ENCODE results near the gene ATCAY. TPM values are rescaled to one million over a fixed set of nuclear protein-coding genes. Genes with fewer than 3 reads are reported as not detected.

Gene ATCAY
- total and polyA plus RNA-seq, 4 experiments from 2014 or later: not detected

- Mint-ChIP-seq H3K27me3 (peaks cover 0 to 2% of the 10 kb centered on the region in 2 donors), H3K36me3 (no peaks in the 10 kb centered on the region), H3K9me3 (no peaks in the 10 kb centered on the region), H3K4me3 (no peak overlapping the region), H3K4me1 (peaks cover 0 to 7% (median 4%) of the 10 kb centered on the region in 4 donors), H3K27ac (peak overlapping the region in 3 of 7 donors; percentile 25 to 64 (median 29))
- Histone ChIP-seq H3K4me1 (ENCODE audit: insufficient read depth, low read length) (no peaks in the 10 kb centered on the region), H3K9me3 (ENCODE audit: control insufficient read depth in 1 of 2, low read length in 2 of 2) (no peaks in the 10 kb centered on the region), H3K27ac (ENCODE audit: low read depth, low read length) (no peak overlapping the region), H3K27me3 (ENCODE audit: insufficient read depth, low read length) (no peaks in the 10 kb centered on the region), H3K36me3 (ENCODE audit: insufficient read depth, low read length) (no peaks in the 10 kb centered on the region), H3K4me3 (ENCODE audit: low read length in 2 of 2) (no peak overlapping the region)
- ChIA-PET CTCF (ENCODE audit: partially characterized antibody) (no interaction called here), POLR2A (ENCODE audit: partially characterized antibody) (no interaction called here)
- intact Hi-C loops (cut with micrococcal nuclease): no loop called here
- peak in 1 of 5 donors; percentile 53 for DNase-seq
Observed at GRCh38 chr19:3836887-3837286, 43.6 kb upstream of the ATCAY start.

GRCh38 chr19:3837332-3837731, 43.2 kb upstream of the ATCAY start:
- Histone ChIP-seq H3K27ac (ENCODE audit: low read depth, low read length) (no peak overlapping the region), H3K4me1 (ENCODE audit: insufficient read depth, low read length) (no peaks in the 10 kb centered on the region), H3K27me3 (ENCODE audit: insufficient read depth, low read length) (no peaks in the 10 kb centered on the region), H3K36me3 (ENCODE audit: insufficient read depth, low read length) (no peaks in the 10 kb centered on the region), H3K4me3 (ENCODE audit: low read length in 2 of 2) (no peak overlapping the region), H3K9me3 (ENCODE audit: control insufficient read depth in 1 of 2, low read length in 2 of 2) (no peaks in the 10 kb centered on the region)
- no peak overlapping the region for H3K4me3 Mint-ChIP-seq
- no peaks in the 10 kb centered on the region for H3K9me3 Mint-ChIP-seq
- peaks cover 0 to 2% of the 10 kb centered on the region in 2 donors for H3K27me3 Mint-ChIP-seq
- ChIA-PET POLR2A (ENCODE audit: partially characterized antibody) (no interaction called here), CTCF (ENCODE audit: partially characterized antibody) (no interaction called here)
- DNase-seq: no peak
- intact Hi-C loops (cut with micrococcal nuclease): no loop called here
- no peaks in the 10 kb centered on the region for H3K36me3 Mint-ChIP-seq
- H3K4me1 Mint-ChIP-seq: peaks cover 0 to 7% (median 4%) of the 10 kb centered on the region in 4 donors
- peak overlapping the region in 1 of 7 donors; percentile 64 for H3K27ac Mint-ChIP-seq

GRCh38 chr19:3837922-3838321, 42.6 kb upstream of the ATCAY start:
- no peak overlapping the region for H3K4me3 Mint-ChIP-seq
- POLR2A ChIA-PET (ENCODE audit: partially characterized antibody): no interaction called here
- peaks cover 0 to 7% (median 4%) of the 10 kb centered on the region in 4 donors for H3K4me1 Mint-ChIP-seq
- Histone ChIP-seq H3K9me3 (ENCODE audit: control insufficient read depth in 1 of 2, low read length in 2 of 2) (no peaks in the 10 kb centered on the region), H3K27ac (ENCODE audit: low read depth, low read length) (no peak overlapping the region), H3K4me1 (ENCODE audit: insufficient read depth, low read length) (no peaks in the 10 kb centered on the region), H3K27me3 (ENCODE audit: insufficient read depth, low read length) (no peaks in the 10 kb centered on the region), H3K36me3 (ENCODE audit: insufficient read depth, low read length) (no peaks in the 10 kb centered on the region), H3K4me3 (ENCODE audit: low read length in 2 of 2) (no peak overlapping the region)
- H3K27me3 Mint-ChIP-seq: peaks cover 0 to 2% of the 10 kb centered on the region in 2 donors
- no peaks in the 10 kb centered on the region for H3K9me3 Mint-ChIP-seq
- H3K27ac Mint-ChIP-seq: no peak overlapping the region
- no peak for DNase-seq
- CTCF ChIA-PET (ENCODE audit: partially characterized antibody): no interaction called here
- H3K36me3 Mint-ChIP-seq: no peaks in the 10 kb centered on the region
- intact Hi-C loops (cut with micrococcal nuclease): no loop called here

GRCh38 chr19:3838661-3839060, 41.8 kb upstream of the ATCAY start:
- H3K27me3 Mint-ChIP-seq: peaks cover 0 to 2% of the 10 kb centered on the region in 2 donors
- peaks cover 0 to 7% (median 4%) of the 10 kb centered on the region in 4 donors for H3K4me1 Mint-ChIP-seq
- POLR2A ChIA-PET (ENCODE audit: partially characterized antibody): no interaction called here
- CTCF ChIA-PET (ENCODE audit: partially characterized antibody): no interaction called here
- no peaks in the 10 kb centered on the region for H3K36me3 ChIP-seq (ENCODE audit: insufficient read depth, low read length)
- H3K36me3 Mint-ChIP-seq: no peaks in the 10 kb centered on the region
- H3K9me3 ChIP-seq (ENCODE audit: control insufficient read depth in 1 of 2, low read length in 2 of 2): no peaks in the 10 kb centered on the region
- H3K27me3 ChIP-seq (ENCODE audit: insufficient read depth, low read length): no peaks in the 10 kb centered on the region
- H3K4me1 ChIP-seq (ENCODE audit: insufficient read depth, low read length): no peaks in the 10 kb centered on the region
- intact Hi-C loops (cut with micrococcal nuclease): no loop called here
- no peak overlapping the region for H3K27ac Mint-ChIP-seq
- no peak overlapping the region for H3K4me3 ChIP-seq (ENCODE audit: low read length in 2 of 2)
- no peak overlapping the region for H3K27ac ChIP-seq (ENCODE audit: low read depth, low read length)
- no peak overlapping the region for H3K4me3 Mint-ChIP-seq
- H3K9me3 Mint-ChIP-seq: no peaks in the 10 kb centered on the region
- DNase-seq: no peak

- peaks cover 0 to 7% (median 4%) of the 10 kb centered on the region in 4 donors for H3K4me1 Mint-ChIP-seq
- H3K27ac Mint-ChIP-seq: no peak overlapping the region
- Histone ChIP-seq H3K9me3 (ENCODE audit: control insufficient read depth in 1 of 2, low read length in 2 of 2) (no peaks in the 10 kb centered on the region), H3K36me3 (ENCODE audit: insufficient read depth, low read length) (no peaks in the 10 kb centered on the region), H3K27me3 (ENCODE audit: insufficient read depth, low read length) (no peaks in the 10 kb centered on the region), H3K27ac (ENCODE audit: low read depth, low read length) (no peak overlapping the region), H3K4me1 (ENCODE audit: insufficient read depth, low read length) (no peaks in the 10 kb centered on the region), H3K4me3 (ENCODE audit: low read length in 2 of 2) (no peak overlapping the region)
- H3K27me3 Mint-ChIP-seq: no peaks in the 10 kb centered on the region
- intact Hi-C loops (cut with micrococcal nuclease): no loop called here
- no peak overlapping the region for H3K4me3 Mint-ChIP-seq
- H3K9me3 Mint-ChIP-seq: no peaks in the 10 kb centered on the region
- no peak for DNase-seq
- POLR2A ChIA-PET (ENCODE audit: partially characterized antibody): interaction anchor here (0.6 kb wide), 1 partner anchor 9 kb away, joined by 4 read pairs; no protein-coding TSS in a partner anchor
- CTCF ChIA-PET (ENCODE audit: partially characterized antibody): interaction anchor here (1.3 kb wide), 1 partner anchor 9 kb away, joined by 3 read pairs; no protein-coding TSS in a partner anchor
- no peaks in the 10 kb centered on the region for H3K36me3 Mint-ChIP-seq
Observed at GRCh38 chr19:3839941-3840340, 40.5 kb upstream of the ATCAY start.

GRCh38 chr19:3840804-3841203, 39.7 kb upstream of the ATCAY start:
- H3K4me3 ChIP-seq (ENCODE audit: low read length in 2 of 2): no peak overlapping the region
- Mint-ChIP-seq H3K4me1 (peaks cover 0 to 7% (median 4%) of the 10 kb centered on the region in 4 donors), H3K4me3 (no peak overlapping the region), H3K36me3 (no peaks in the 10 kb centered on the region), H3K27me3 (no peaks in the 10 kb centered on the region), H3K9me3 (no peaks in the 10 kb centered on the region), H3K27ac (no peak overlapping the region)
- H3K27ac ChIP-seq (ENCODE audit: low read depth, low read length): no peak overlapping the region
- H3K27me3 ChIP-seq (ENCODE audit: insufficient read depth, low read length): no peaks in the 10 kb centered on the region
- intact Hi-C loops (cut with micrococcal nuclease): no loop called here
- ChIA-PET CTCF (ENCODE audit: partially characterized antibody) (no interaction called here), POLR2A (ENCODE audit: partially characterized antibody) (no interaction called here)
- no peaks in the 10 kb centered on the region for H3K4me1 ChIP-seq (ENCODE audit: insufficient read depth, low read length)
- no peaks in the 10 kb centered on the region for H3K9me3 ChIP-seq (ENCODE audit: control insufficient read depth in 1 of 2, low read length in 2 of 2)
- DNase-seq: no peak
- H3K36me3 ChIP-seq (ENCODE audit: insufficient read depth, low read length): no peaks in the 10 kb centered on the region

- Mint-ChIP-seq H3K36me3 (no peaks in the 10 kb centered on the region), H3K4me3 (no peak overlapping the region), H3K9me3 (no peaks in the 10 kb centered on the region), H3K27me3 (peaks cover 0 to 1% of the 10 kb centered on the region in 2 donors), H3K4me1 (no peaks in the 10 kb centered on the region), H3K27ac (no peak overlapping the region)
- POLR2A ChIA-PET (ENCODE audit: partially characterized antibody): no interaction called here
- DNase-seq: no peak
- Histone ChIP-seq H3K9me3 (ENCODE audit: control insufficient read depth in 1 of 2, low read length in 2 of 2) (no peaks in the 10 kb centered on the region), H3K4me3 (ENCODE audit: low read length in 2 of 2) (no peak overlapping the region), H3K4me1 (ENCODE audit: insufficient read depth, low read length) (no peaks in the 10 kb centered on the region), H3K27me3 (ENCODE audit: insufficient read depth, low read length) (no peaks in the 10 kb centered on the region), H3K27ac (ENCODE audit: low read depth, low read length) (no peak overlapping the region), H3K36me3 (ENCODE audit: insufficient read depth, low read length) (no peaks in the 10 kb centered on the region)
- CTCF ChIA-PET (ENCODE audit: partially characterized antibody): no interaction called here
- intact Hi-C loops (cut with micrococcal nuclease): no loop called here
Observed at GRCh38 chr19:3842948-3843347, 37.5 kb upstream of the ATCAY start.

GRCh38 chr19:3844596-3844995, 35.9 kb upstream of the ATCAY start:
- Histone ChIP-seq H3K9me3 (ENCODE audit: control insufficient read depth in 1 of 2, low read length in 2 of 2) (no peaks in the 10 kb centered on the region), H3K27ac (ENCODE audit: low read depth, low read length) (no peak overlapping the region), H3K4me3 (ENCODE audit: low read length in 2 of 2) (no peak overlapping the region), H3K36me3 (ENCODE audit: insufficient read depth, low read length) (no peaks in the 10 kb centered on the region), H3K4me1 (ENCODE audit: insufficient read depth, low read length) (no peaks in the 10 kb centered on the region), H3K27me3 (ENCODE audit: insufficient read depth, low read length) (no peaks in the 10 kb centered on the region)
- Mint-ChIP-seq H3K36me3 (no peaks in the 10 kb centered on the region), H3K4me1 (no peaks in the 10 kb centered on the region), H3K9me3 (no peaks in the 10 kb centered on the region), H3K27ac (no peak overlapping the region), H3K27me3 (peaks cover 0 to 1% of the 10 kb centered on the region in 2 donors), H3K4me3 (no peak overlapping the region)
- intact Hi-C loops (cut with micrococcal nuclease): no loop called here
- ChIA-PET CTCF (ENCODE audit: partially characterized antibody) (no interaction called here), POLR2A (ENCODE audit: partially characterized antibody) (no interaction called here)
- DNase-seq: no peak

Data from CD4-positive, alpha-beta memory T cell (primary cell).